Vagina (tissue), 2 donors: ENCODE measurements around the gene HSD17B8. TPM values are rescaled to one million over a fixed set of nuclear protein-coding genes. Genes with fewer than 3 reads are reported as not detected.

Source experiments
- DNase-seq, 2 donors: peaks; one replicate each; pipeline ENCODE4 v3.0.0-alpha.2; 2017; ENCODE audit errors: extremely low spot score in 2 of 2
- H3K27ac ChIP-seq: fragments of 200-600 bp; sonication (generic); one replicate; pipeline ENCODE4 v1.5.1; 2019
- H3K27me3 ChIP-seq: fragments of 200-600 bp; sonication (generic); one replicate; pipeline ENCODE4 v1.5.1; 2019
- H3K36me3 ChIP-seq, 2 donors: fragments of 200-600 bp; sonication (generic); one replicate each; pipeline ENCODE4 v1.5.1; 2017 to 2019
- H3K4me1 ChIP-seq: fragments of 200-600 bp; sonication (generic); one replicate; pipeline ENCODE4 v1.5.1; 2019
- H3K4me3 ChIP-seq, 2 donors: fragments of 200-600 bp; sonication (generic); 1 replicate in 1 of 2; 2 replicates in 1 of 2; pipeline ENCODE4 v1.5.1; 2016 to 2019
- H3K9me3 ChIP-seq: fragments of 200-600 bp; sonication (generic); one replicate; pipeline ENCODE4 v1.5.1; 2019
- POLR2A ChIP-seq, 2 donors: fragments of 450-650 bp; IDR thresholded peaks; one replicate each; pipeline ENCODE4 v1.6.1; 2017; ENCODE audit warnings: antibody characterized with exemption in 2 of 2, mild to moderate bottlenecking in 2 of 2, moderate library complexity in 2 of 2
- POLR2AphosphoS5 ChIP-seq, 2 donors: sonication (generic); formaldehyde crosslinking; IDR thresholded peaks; one replicate each; pipeline ENCODE4 v1.9.0; 2017; ENCODE audit warnings: antibody characterized with exemption in 2 of 2, mild to moderate bottlenecking in 2 of 2, low read depth in 1 of 2; ENCODE audit not compliant: insufficient read depth in 1 of 2
- intact Hi-C: fragments of 100-400 bp; cut with DNase I; formaldehyde crosslinking; loops from one replicate; pipeline ENCODE4 v1.15.1; 2023
- total RNA-seq: library from RNA; depleted of rRNA; stranded (reverse); fragments of >200 nt; gene quantifications from one replicate; pipeline ENCODE4 v1.2.3, GENCODE V29; 2016
- TF ChIP-seq, protein P1 (sequence below), 3 experiments: fragments of 450-650 bp in 2 of 3; fragments of 200-600 bp in 1 of 3; sonication (generic) in 1 of 3; IDR thresholded peaks; one replicate each; pipeline ENCODE4 v1.5.1; 2017 to 2019; ENCODE audit warnings: antibody characterized with exemption in 3 of 3, mild to moderate bottlenecking in 2 of 3, moderate library complexity in 2 of 3

Gene HSD17B8
- total RNA-seq, 1 donor from 2014 or later: 17.7 TPM

DNA sequence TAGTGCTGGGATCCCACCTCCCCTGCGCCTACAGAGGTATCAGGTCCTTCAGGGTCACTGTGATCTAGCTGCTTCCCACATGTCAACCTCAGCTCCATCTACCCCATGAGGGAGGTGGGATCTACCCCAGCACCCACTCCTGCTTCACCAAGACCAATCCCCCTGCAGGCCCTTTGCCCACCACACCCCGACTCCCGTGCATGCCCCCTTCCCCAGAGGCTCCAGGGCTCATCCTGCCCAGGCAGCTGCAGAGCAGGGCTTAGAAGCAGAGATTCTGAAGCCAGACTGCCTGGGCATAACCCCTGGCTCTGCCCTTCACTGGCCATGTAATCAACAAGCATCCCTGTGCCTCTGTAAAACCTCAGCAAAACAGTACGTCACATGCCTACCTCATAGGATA is 29.7 kb upstream of the HSD17B8 start:
- intact Hi-C loops: no loop called here
- DNase-seq: no peak

DNA sequence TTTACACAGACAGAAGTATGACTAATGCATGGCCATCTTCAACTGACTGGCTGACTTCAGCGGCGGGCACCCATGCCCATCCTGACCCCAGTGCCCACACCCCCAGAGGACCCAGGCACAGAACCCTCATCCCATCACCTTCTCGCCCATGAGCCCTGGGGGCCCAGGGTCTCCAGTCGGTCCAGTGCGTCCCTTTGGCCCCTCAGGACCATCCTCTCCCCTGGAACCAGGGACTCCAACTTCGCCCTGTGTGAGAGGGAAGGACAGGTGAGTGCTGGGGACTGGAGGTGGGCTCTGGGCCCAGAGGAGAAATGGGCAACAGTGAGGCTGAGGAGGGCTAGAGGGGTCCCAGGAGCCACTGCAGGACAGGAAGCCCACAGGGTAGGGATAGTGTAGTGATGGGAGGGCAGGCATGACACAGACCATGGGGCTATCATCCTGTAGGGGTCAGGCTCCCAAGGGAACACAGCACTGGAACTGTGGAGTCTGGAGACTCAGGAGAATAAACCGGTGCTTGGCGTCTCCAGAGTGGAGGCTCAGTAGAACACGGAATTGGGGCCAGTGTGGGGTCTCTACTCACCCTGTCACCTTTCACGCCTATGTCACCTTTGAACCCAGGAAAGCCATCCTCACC is 28.9 kb upstream of the HSD17B8 start:
- Histone ChIP-seq H3K27ac (no peak overlapping the region), H3K4me1 (no peaks in the 10 kb centered on the region), H3K36me3 (no peaks in the 10 kb centered on the region), H3K27me3 (no peaks in the 10 kb centered on the region), H3K4me3 (no peak overlapping the region), H3K9me3 (no peaks in the 10 kb centered on the region)
- intact Hi-C loops: no loop called here
- no peak for DNase-seq
- no peak for TF ChIP-seq POLR2A (IDR thresholded peaks at IDR 0.05)
- TF ChIP-seq, protein P1, sequence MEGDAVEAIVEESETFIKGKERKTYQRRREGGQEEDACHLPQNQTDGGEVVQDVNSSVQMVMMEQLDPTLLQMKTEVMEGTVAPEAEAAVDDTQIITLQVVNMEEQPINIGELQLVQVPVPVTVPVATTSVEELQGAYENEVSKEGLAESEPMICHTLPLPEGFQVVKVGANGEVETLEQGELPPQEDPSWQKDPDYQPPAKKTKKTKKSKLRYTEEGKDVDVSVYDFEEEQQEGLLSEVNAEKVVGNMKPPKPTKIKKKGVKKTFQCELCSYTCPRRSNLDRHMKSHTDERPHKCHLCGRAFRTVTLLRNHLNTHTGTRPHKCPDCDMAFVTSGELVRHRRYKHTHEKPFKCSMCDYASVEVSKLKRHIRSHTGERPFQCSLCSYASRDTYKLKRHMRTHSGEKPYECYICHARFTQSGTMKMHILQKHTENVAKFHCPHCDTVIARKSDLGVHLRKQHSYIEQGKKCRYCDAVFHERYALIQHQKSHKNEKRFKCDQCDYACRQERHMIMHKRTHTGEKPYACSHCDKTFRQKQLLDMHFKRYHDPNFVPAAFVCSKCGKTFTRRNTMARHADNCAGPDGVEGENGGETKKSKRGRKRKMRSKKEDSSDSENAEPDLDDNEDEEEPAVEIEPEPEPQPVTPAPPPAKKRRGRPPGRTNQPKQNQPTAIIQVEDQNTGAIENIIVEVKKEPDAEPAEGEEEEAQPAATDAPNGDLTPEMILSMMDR (IDR thresholded peaks at IDR 0.05): no peak
- no peak for TF ChIP-seq POLR2AphosphoS5 (IDR thresholded peaks at IDR 0.05; ENCODE audit: insufficient read depth in 1 of 2, low read depth in 1 of 2)

More for the DNA sequence above, 29.7 kb upstream of the HSD17B8 start:
- Histone ChIP-seq H3K9me3 (no peaks in the 10 kb centered on the region), H3K36me3 (no peaks in the 10 kb centered on the region), H3K27me3 (no peaks in the 10 kb centered on the region), H3K4me3 (no peak overlapping the region), H3K4me1 (no peaks in the 10 kb centered on the region), H3K27ac (no peak overlapping the region)
- no peak for TF ChIP-seq POLR2A (IDR thresholded peaks at IDR 0.05)
- TF ChIP-seq, protein P1 (IDR thresholded peaks at IDR 0.05): no peak
- no peak for TF ChIP-seq POLR2AphosphoS5 (IDR thresholded peaks at IDR 0.05; ENCODE audit: insufficient read depth in 1 of 2, low read depth in 1 of 2)

DNA sequence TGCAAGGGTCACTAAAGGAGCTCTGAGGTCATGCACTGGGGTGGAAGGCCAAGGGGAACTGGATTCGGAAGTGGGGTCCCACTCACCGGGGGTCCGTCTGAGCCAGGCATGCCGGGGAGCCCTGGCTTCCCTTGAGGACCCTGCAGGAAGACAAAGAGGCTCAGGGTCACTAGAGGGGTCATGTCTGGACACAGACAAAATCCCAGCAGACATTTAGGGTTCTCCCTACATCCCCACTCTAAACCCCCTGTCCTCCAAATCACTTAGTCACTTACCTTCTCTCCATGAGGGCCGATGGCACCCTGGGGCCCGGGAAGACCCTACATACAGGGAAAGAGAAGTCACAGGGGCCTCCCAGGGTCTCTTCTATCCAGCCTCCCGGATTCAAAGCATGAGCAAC is 27.5 kb upstream of the HSD17B8 start:
- intact Hi-C loops: no loop called here
- Histone ChIP-seq H3K4me1 (no peaks in the 10 kb centered on the region), H3K36me3 (no peaks in the 10 kb centered on the region), H3K4me3 (no peak overlapping the region), H3K9me3 (no peaks in the 10 kb centered on the region), H3K27me3 (no peaks in the 10 kb centered on the region), H3K27ac (no peak overlapping the region)
- no peak for DNase-seq
- TF ChIP-seq POLR2A (IDR thresholded peaks at IDR 0.05): no peak
- TF ChIP-seq POLR2AphosphoS5 (IDR thresholded peaks at IDR 0.05; ENCODE audit: insufficient read depth in 1 of 2, low read depth in 1 of 2): no peak
- TF ChIP-seq, protein P1 (IDR thresholded peaks at IDR 0.05): no peak

DNA sequence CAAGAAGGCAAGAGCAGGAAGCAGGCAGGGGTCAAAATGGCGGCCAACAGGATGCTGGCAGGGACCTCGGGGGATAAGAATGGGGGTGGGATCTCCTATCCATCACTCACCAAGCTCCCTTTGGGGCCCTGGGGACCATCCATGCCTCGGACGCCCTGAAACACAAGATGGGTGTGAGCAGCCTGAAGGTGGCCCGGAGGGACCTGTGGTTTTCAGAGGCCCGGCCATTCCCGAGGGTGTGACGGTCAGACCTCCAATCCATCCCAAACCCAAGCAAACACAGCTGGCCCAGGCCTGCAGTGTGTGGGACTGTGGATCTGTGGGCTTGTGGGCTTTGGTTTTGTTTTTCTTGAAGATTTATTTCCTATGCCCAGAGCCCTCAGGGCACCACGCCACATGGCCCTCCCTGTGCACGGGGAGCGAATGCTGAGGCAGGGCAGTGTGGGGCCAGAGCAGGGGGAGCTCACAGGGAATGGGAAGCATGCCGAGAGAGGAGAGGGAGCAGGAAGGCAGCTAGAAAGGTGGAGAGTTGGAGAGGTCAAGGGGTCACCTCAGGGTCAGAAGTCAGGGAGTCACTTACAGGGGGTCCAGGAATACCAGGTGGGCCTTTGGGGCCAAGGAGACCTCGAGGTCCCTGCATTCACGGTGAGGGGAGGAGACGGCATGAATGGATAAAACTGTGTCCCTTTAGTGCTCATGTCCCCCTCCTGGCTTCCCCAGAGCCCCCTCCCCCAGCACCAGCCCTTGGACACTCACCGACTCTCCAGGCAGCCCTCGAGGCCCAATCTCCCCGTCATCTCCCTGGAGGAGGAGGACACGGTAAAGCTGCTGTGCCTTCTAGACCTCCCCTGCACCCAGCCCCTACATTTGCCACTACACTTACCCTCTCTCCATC is 26.7 kb upstream of the HSD17B8 start:
- DNase-seq: no peak
- H3K27me3 ChIP-seq: no peaks in the 10 kb centered on the region
- intact Hi-C loops: no loop called here
- no peaks in the 10 kb centered on the region for H3K36me3 ChIP-seq
- no peak overlapping the region for H3K4me3 ChIP-seq
- no peaks in the 10 kb centered on the region for H3K4me1 ChIP-seq
- no peaks in the 10 kb centered on the region for H3K9me3 ChIP-seq
- TF ChIP-seq POLR2AphosphoS5 (IDR thresholded peaks at IDR 0.05; ENCODE audit: insufficient read depth in 1 of 2, low read depth in 1 of 2) (no peak), POLR2A (IDR thresholded peaks at IDR 0.05) (no peak)
- TF ChIP-seq, protein P1 (IDR thresholded peaks at IDR 0.05): no peak
- H3K27ac ChIP-seq: no peak overlapping the region
